DMS79 (cell line): Measurements from ENCODE around the gene NLRP8.
A peak's percentile ranks its signal among the peaks of the same experiment; 100 is the strongest.
"Not testable (repeated sequence)": the region's sequence is repeated elsewhere in the genome, so short reads cannot be mapped to it uniquely, and the experiment has no call there.

ENCODE experiments used
- DNase-seq: peaks from one replicate; lab custom pipeline; 2025; lab: John Stamatoyannopoulos, UW

Gene NLRP8

GRCh38 chr19:55973982-55974381 lies 26.4 kb downstream of the NLRP8 start:
- no peak for DNase-seq

GRCh38 chr19:55980415-55980814 lies 32.8 kb downstream of the NLRP8 start:
- DNase-seq = no peak

DNA sequence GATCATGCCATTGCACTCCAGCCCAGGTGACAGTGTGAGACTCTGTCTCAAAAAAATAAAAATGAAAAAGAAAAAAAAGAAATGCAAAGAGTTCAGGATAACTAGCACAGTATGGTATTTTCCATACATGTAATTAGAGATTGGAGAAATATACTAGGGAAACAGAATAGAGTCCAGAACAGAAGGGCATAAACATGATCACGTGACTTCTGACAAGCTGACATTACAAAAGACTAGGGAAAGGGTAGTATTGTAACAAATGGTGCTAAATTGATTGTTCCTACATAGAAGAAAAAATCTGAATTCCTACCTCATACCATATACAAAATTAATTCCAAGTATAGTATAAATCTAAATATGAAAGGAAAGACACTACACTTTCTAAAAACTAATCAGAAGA lies 37.6 kb downstream of the NLRP8 start:
- no peak for DNase-seq

DNA sequence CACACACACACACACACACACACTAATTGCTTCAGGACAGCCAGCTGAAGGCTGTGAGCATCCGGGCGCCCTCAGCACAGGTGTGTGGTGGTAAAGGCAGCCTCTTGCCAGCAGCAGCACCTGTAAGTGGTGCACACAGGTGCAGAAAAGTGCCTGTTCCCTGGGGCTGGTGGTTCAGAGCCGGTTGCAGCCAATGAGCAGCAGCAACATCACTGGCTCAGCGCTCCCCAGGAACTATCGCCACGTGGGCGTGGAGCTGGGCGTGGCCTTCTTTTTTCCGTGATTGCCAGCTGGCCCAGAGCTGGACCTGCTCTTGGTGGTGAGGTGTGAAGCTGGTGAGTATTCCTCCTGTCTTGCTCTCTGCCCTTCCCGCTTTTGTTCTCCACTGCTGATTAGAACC lies 38.9 kb downstream of the NLRP8 start, which contains the start of gene NLRP5:
Gene NLRP5 (plus strand): TSS at position 289 of the 400 bp plus-strand sequence.
- peak; percentile 84 for DNase-seq

GRCh38 chr19:55990831-55991230 lies 43.2 kb downstream of the NLRP8 start:
- no peak for DNase-seq

DNA sequence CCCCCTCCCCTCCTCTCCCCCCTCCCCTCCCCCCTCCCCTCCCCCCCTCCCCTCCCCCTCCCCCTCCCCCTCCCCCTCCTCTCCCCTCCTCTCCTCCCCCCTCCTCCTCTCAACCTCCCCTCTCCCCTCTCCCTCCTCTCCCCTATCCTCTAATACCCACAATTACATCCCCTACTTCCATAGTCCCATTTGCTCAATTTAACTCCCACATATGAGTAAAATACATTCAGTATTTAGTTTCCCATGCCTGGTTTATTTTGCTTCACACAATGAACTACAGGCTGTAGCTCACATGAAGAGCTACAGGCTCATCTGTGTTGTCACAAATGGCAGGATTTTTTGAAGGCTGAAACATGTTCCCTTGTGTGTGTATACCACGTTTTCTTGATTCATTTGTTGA lies 45.9 kb downstream of the NLRP8 start:
- no peak for DNase-seq

GRCh38 chr19:56014765-56015164 lies 67.1 kb downstream of the NLRP8 start:
- DNase-seq = no peak

GRCh38 chr19:56015756-56016155 lies 68.1 kb downstream of the NLRP8 start:
- no peak for DNase-seq

DNA sequence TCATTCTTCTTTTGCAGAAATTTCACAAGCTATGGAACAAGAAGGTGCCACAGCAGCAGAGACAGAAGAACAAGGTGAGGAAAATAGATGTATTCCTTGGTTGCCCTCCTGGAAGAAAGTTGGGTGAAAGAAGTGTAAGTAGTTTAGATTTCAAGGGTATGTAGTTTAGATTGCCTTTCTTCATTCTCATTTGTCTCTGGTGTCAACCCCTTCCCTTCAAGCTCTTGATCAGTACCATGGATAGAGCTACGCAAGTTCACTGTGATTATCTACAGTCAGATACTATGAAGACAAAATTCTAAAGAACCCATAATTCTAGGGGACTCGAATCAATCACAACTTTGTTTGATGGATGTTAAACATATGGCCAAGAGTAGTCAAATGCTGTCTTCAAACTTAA lies 71.7 kb downstream of the NLRP8 start:
- DNase-seq = not testable (repeated sequence)

DNA sequence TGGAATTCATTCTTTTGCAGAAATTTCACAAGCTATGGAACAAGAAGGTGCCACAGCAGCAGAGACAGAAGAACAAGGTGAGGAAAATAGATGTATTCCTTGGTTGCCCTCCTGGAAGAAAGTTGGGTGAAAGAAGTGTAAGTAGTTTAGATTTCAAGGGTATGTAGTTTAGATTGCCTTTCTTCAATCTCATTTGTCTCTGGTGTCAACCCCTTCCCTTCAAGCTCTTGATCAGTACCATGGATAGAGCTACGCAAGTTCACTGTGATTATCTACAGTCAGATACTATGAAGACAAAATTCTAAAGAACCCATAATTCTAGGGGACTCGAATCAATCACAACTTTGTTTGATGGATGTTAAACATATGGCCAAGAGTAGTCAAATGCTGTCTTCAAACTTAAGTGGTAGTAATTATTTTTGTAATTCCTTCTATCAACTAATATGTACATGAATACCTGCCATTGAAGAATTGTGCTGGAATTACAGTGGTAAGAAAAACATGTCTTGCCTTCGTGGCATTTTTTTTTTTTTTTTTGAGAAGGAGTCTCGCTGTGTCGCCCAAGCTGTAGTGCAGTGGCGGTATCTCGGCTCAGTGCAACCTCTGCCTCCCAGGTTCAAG lies 72.8 kb downstream of the NLRP8 start:
- DNase-seq = not testable (repeated sequence)

DNA sequence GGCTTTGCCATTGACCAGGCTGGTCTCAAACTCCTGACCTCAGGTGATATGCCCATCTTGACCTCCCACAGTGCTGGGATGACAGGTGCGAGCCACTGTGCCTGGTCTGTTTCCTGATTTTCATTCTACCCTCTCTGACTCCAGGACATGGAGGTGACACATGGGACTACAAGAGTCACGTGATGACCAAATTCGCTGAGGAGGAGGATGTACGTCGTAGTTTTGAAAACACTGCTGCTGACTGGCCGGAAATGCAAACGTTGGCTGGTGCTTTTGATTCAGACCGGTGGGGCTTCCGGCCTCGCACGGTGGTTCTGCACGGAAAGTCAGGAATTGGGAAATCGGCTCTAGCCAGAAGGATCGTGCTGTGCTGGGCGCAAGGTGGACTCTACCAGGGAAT lies 79.1 kb downstream of the NLRP8 start:
- no peak for DNase-seq
